H9 (cell line): ENCODE measurements around the gene SLC9A4. TPM values are rescaled to one million over a fixed set of nuclear protein-coding genes. Genes with fewer than 3 reads are reported as not detected.

Experiments
- DNase-seq: peaks from one replicate; pipeline ENCODE4 v3.0.0-alpha.2; 2017
- H2AFZ ChIP-seq: one replicate; pipeline ENCODE4 v1.6.1; 2013; ENCODE audit warnings: mild to moderate bottlenecking, low read length, control low read depth, moderate library complexity
- H2AK5ac ChIP-seq: 2 replicates; pipeline ENCODE4 v1.6.1; 2013; ENCODE audit warnings: low read length, control low read depth, mixed read lengths; ENCODE audit not compliant: insufficient read length
- H2BK120ac ChIP-seq: one replicate; pipeline ENCODE4 v1.6.1; 2013; ENCODE audit warnings: low read depth, mild to moderate bottlenecking, low read length, control low read depth, inconsistent platforms; ENCODE audit not compliant: poor library complexity, severe bottlenecking
- H2BK12ac ChIP-seq: 2 replicates; pipeline ENCODE4 v1.6.1; 2013; ENCODE audit warnings: low read length, control low read depth, mixed read lengths, low read depth; ENCODE audit not compliant: insufficient read length
- H2BK15ac ChIP-seq: 2 replicates; pipeline ENCODE4 v1.6.1; 2013; ENCODE audit warnings: low read depth, low read length, control low read depth
- H2BK20ac ChIP-seq: one replicate; pipeline ENCODE4 v1.6.1; 2013; ENCODE audit warnings: low read depth, mild to moderate bottlenecking, low read length, control low read depth, inconsistent platforms; ENCODE audit not compliant: poor library complexity, severe bottlenecking
- H2BK5ac ChIP-seq: 2 replicates; pipeline ENCODE4 v1.6.1; 2013; ENCODE audit warnings: low read length, control low read depth, mixed read lengths; ENCODE audit not compliant: insufficient read length
- H3K14ac ChIP-seq: 2 replicates; pipeline ENCODE4 v1.6.1; 2013; ENCODE audit warnings: low read length, control low read depth; ENCODE audit not compliant: insufficient read depth
- H3K18ac ChIP-seq: 2 replicates; pipeline ENCODE4 v1.6.1; 2013; ENCODE audit warnings: low read depth, mild to moderate bottlenecking, mixed read lengths, low read length, control low read depth; ENCODE audit not compliant: insufficient read length
- H3K23ac ChIP-seq: 2 replicates; pipeline ENCODE4 v1.6.1; 2013; ENCODE audit warnings: low read length, control low read depth, mixed read lengths, low read depth; ENCODE audit not compliant: insufficient read length
- H3K23me2 ChIP-seq: 2 replicates; pipeline ENCODE4 v1.6.1; 2013; ENCODE audit warnings: low read depth, mild to moderate bottlenecking, mixed read lengths, low read length, control low read depth; ENCODE audit not compliant: insufficient read length, poor library complexity, severe bottlenecking
- H3K27ac ChIP-seq: 2 replicates; pipeline ENCODE4 v1.5.1; 2013; ENCODE audit warnings: low read length, control low read depth, mixed read lengths, low read depth; ENCODE audit not compliant: insufficient read length
- H3K27me3 ChIP-seq: 2 replicates; pipeline ENCODE4 v1.6.1; 2013; ENCODE audit warnings: low read length, control low read depth, inconsistent platforms; ENCODE audit not compliant: insufficient read depth
- H3K4ac ChIP-seq: 2 replicates; pipeline ENCODE4 v1.6.1; 2013; ENCODE audit warnings: low read depth, mild to moderate bottlenecking, control low read depth, inconsistent platforms, low read length, moderate library complexity
- H3K4me1 ChIP-seq: 2 replicates; pipeline ENCODE4 v1.6.1; 2013; ENCODE audit warnings: low read length, control low read depth, inconsistent platforms; ENCODE audit not compliant: insufficient read depth
- H3K4me2 ChIP-seq: 2 replicates; pipeline ENCODE4 v1.6.1; 2013; ENCODE audit warnings: low read length, control low read depth, mixed read lengths; ENCODE audit not compliant: insufficient read length, insufficient read depth
- H3K56ac ChIP-seq: 2 replicates; pipeline ENCODE4 v1.6.1; 2013; ENCODE audit warnings: low read depth, mild to moderate bottlenecking, mixed read lengths, low read length, control low read depth; ENCODE audit not compliant: insufficient read length
- H3K79me1 ChIP-seq: 2 replicates; pipeline ENCODE4 v1.6.1; 2013; ENCODE audit warnings: low read depth, mild to moderate bottlenecking, moderate library complexity, low read length, control low read depth, inconsistent platforms; ENCODE audit not compliant: insufficient read depth, poor library complexity, severe bottlenecking
- H3K79me2 ChIP-seq: 2 replicates; pipeline ENCODE4 v1.6.1; 2013; ENCODE audit warnings: low read length, control low read depth, inconsistent platforms; ENCODE audit not compliant: insufficient read depth
- H3K9ac ChIP-seq: 2 replicates; pipeline ENCODE4 v1.6.1; 2013; ENCODE audit warnings: low read length, control low read depth, mixed read lengths; ENCODE audit not compliant: insufficient read length; ENCODE audit errors: extremely low read depth
- H3K9me3 ChIP-seq: one replicate; pipeline ENCODE4 v1.6.1; 2013; ENCODE audit warnings: low read depth, low read length, inconsistent platforms; ENCODE audit not compliant: control insufficient read depth
- H3T11ph ChIP-seq: one replicate; pipeline ENCODE4 v1.6.1; 2013; ENCODE audit warnings: mild to moderate bottlenecking, low read length, control low read depth, inconsistent platforms
- H4K20me1 ChIP-seq: one replicate; pipeline ENCODE4 v1.6.1; 2013; ENCODE audit not compliant: control insufficient read depth, insufficient read length, insufficient read depth
- H4K5ac ChIP-seq: 2 replicates; pipeline ENCODE4 v1.6.1; 2013; ENCODE audit warnings: low read depth, mild to moderate bottlenecking, mixed read lengths, low read length, control low read depth; ENCODE audit not compliant: insufficient read length
- H4K8ac ChIP-seq: replicated peaks from 2 replicates; pipeline ENCODE4 v1.6.1; 2013; ENCODE audit warnings: low read length, control low read depth, mixed read lengths, low read depth; ENCODE audit not compliant: insufficient read length
- H4K91ac ChIP-seq: 2 replicates; pipeline ENCODE4 v1.6.1; 2013; ENCODE audit warnings: low read depth, mild to moderate bottlenecking, moderate library complexity, mixed read lengths, low read length, control low read depth; ENCODE audit not compliant: insufficient read length
- H3K27ac Mint-ChIP-seq, 3 experiments: 2 replicates in 2 of 3; 3 replicates in 1 of 3; pipeline ENCODE4 v1.8.0; 2020 to 2021; ENCODE audit warnings: mixed read lengths in 3 of 3, mild to moderate bottlenecking in 1 of 3, moderate library complexity in 1 of 3
- H3K27me3 Mint-ChIP-seq: 2 replicates; pipeline ENCODE4 v1.8.0; 2021; ENCODE audit warnings: low read depth, mild to moderate bottlenecking, moderate library complexity, mixed read lengths
- H3K36me3 Mint-ChIP-seq, 3 experiments: 2 replicates in 2 of 3; 3 replicates in 1 of 3; pipeline ENCODE4 v1.8.0; 2020 to 2021; ENCODE audit warnings: low read depth in 3 of 3, mixed read lengths in 3 of 3; ENCODE audit not compliant: insufficient read depth in 1 of 3
- H3K4me1 Mint-ChIP-seq, 2 experiments: 2 replicates each; pipeline ENCODE4 v1.8.0; 2020; ENCODE audit warnings: mixed read lengths in 2 of 2
- H3K4me3 Mint-ChIP-seq, 2 experiments: 2 replicates in 1 of 2; 3 replicates in 1 of 2; pipeline ENCODE4 v1.8.0; 2020 to 2021; ENCODE audit warnings: mild to moderate bottlenecking in 2 of 2, mixed read lengths in 2 of 2, moderate library complexity in 1 of 2
- H3K9me3 Mint-ChIP-seq, 2 experiments: 2 replicates in 1 of 2; 3 replicates in 1 of 2; pipeline ENCODE4 v1.8.0; 2020; ENCODE audit warnings: mild to moderate bottlenecking in 2 of 2, mixed read lengths in 2 of 2, moderate library complexity in 1 of 2
- CTCF ChIP-seq: fragments of 200-600 bp; sonication (generic); conservative IDR thresholded peaks from 3 replicates; pipeline ENCODE4 v1.8.0; 2021; ENCODE audit warnings: antibody characterized with exemption, mild to moderate bottlenecking
- WGBS: extraction: QIAGEN DNeasy Blood & Tissue Kit; methylation state at CpG from one replicate; pipeline ENCODE4 v1.1.7; 2013; ENCODE audit warnings: missing lambda C conversion rate, low lambda C conversion rate, mixed read lengths; ENCODE audit not compliant: insufficient read length; ENCODE audit errors: extremely low coverage; 5-methylcytosine and 5-hydroxymethylcytosine counted together
- total RNA-seq: library from RNA; stranded (reverse); gene quantifications from 2 replicates; pipeline ENCODE4 v1.2.1, GENCODE V29; 2021

The SLC9A4 gene
- total RNA-seq, 1 experiment from 2014 or later = not detected

- peak; percentile 64 for DNase-seq
- Histone ChIP-seq H3K9me3 (no peaks in the 10 kb centered on the region), H3K79me1 (no peaks in the 10 kb centered on the region), H3T11ph (no peak overlapping the region), H2BK12ac (no peak overlapping the region), H2AK5ac (no peak overlapping the region), H3K79me2 (no peaks in the 10 kb centered on the region), H3K23ac (no peak overlapping the region), H3K27ac (no peak overlapping the region), H2BK20ac (no peak overlapping the region), H3K4ac (no peak overlapping the region), H3K18ac (no peak overlapping the region), H2BK120ac (no peak overlapping the region), H4K8ac (no peak overlapping the region), H3K4me2 (no peak overlapping the region), H2AFZ (no peak overlapping the region), H3K9ac (no peak overlapping the region), H2BK15ac (no peak overlapping the region), H4K91ac (no peak overlapping the region), H3K27me3 (no peaks in the 10 kb centered on the region), H3K23me2 (no peaks in the 10 kb centered on the region), H4K20me1 (no peaks in the 10 kb centered on the region), H2BK5ac (no peak overlapping the region), H3K4me1 (no peaks in the 10 kb centered on the region), H3K14ac (no peak overlapping the region; the same call in 1 of the 2 replicates), H4K5ac (no peak overlapping the region), H3K56ac (no peak overlapping the region)
- Mint-ChIP-seq H3K4me3 (no peak overlapping the region), H3K4me1 (peaks cover 3% of the 10 kb centered on the region in 2 experiments; a peak in 2 of 4 replicates), H3K36me3 (no peaks in the 10 kb centered on the region), H3K27me3 (no peaks in the 10 kb centered on the region; the same call in 1 of the 2 replicates), H3K9me3 (no peaks in the 10 kb centered on the region; a peak in 1 of 5 replicates), H3K27ac (peak overlapping the region in 1 of 3 experiments; percentile 33; a peak in 1 of 7 replicates)
- TF ChIP-seq CTCF = peak; percentile 44; the same call in 2 of the 3 replicates
- WGBS = no CpG with 5 or more reads among the region's 36 CpGs
Measured at GRCh38 chr2:102478686-102479470, 5.9 kb downstream of the SLC9A4 start.
